ENCODE data around the gene SFXN5. TPM values are rescaled to one million over a fixed set of nuclear protein-coding genes. Genes with fewer than 3 reads are reported as not detected.

The SFXN5 gene
- total RNA-seq, 1 donor from 2014 or later: 9.8 TPM

GRCh38 chr2:72932805-72933204 lies 138.7 kb downstream of the SFXN5 start:
- TF ChIP-seq CTCF (IDR thresholded peaks at IDR 0.05): no peak
- TF ChIP-seq POLR2AphosphoS5 (IDR thresholded peaks at IDR 0.05; ENCODE audit: insufficient read depth in 1 of 2, low read depth in 1 of 2): no peak
- Histone ChIP-seq H3K27ac (no peak overlapping the region), H3K4me3 (no peak overlapping the region), H3K9me3 (no peaks in the 10 kb centered on the region), H3K4me1 (peaks cover 10% of the 10 kb centered on the region), H3K36me3 (no peaks in the 10 kb centered on the region), H3K27me3 (no peaks in the 10 kb centered on the region)
- intact Hi-C loops (cut with DNase I): no loop called here
- no peak for DNase-seq (ENCODE audit: extremely low spot score in 2 of 2)

DNA sequence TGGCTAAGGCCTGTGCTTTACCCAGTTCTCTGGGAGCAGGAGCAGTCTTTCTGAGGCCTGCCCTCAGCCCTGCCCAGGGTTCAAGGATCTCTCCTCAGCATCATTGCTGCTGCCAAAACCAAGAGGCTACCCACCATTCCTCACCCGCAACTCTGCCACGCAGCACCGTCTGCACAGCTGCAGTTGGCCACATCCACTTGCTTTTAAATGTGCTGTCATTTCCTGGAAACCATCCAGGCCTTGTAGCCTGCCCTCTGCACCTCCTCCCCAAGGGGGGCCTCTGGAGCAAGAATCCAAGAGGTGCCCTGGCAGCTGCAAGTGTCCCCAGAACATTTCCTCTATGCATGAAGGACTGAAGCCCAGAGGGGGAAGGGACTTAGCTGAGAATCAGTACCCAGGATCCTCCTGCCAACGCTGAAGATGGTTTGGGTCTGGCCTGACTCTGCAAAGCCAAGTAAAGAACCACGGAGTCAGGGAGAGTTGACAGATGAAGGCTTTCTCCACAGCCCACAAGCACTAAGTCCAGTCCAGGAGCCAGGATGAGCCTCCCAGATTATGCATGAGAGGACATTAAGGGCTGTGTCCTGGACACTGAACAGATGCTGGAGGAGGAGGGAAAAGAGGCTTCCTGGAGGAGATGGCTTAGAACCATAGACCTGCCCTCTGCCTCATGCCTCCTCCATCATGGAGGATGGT lies 139.3 kb downstream of the SFXN5 start:
- H3K4me1 ChIP-seq: peaks cover 8% of the 10 kb centered on the region
- no peak overlapping the region for H3K4me3 ChIP-seq
- no peaks in the 10 kb centered on the region for H3K27me3 ChIP-seq
- intact Hi-C loops (cut with DNase I): no loop called here
- TF ChIP-seq POLR2A (IDR thresholded peaks at IDR 0.05) (no peak), POLR2AphosphoS5 (IDR thresholded peaks at IDR 0.05; ENCODE audit: insufficient read depth in 1 of 2, low read depth in 1 of 2) (no peak), CTCF (IDR thresholded peaks at IDR 0.05) (no peak)
- no peak overlapping the region for H3K27ac ChIP-seq
- no peak for DNase-seq (ENCODE audit: extremely low spot score in 2 of 2)
- no peaks in the 10 kb centered on the region for H3K36me3 ChIP-seq
- H3K9me3 ChIP-seq: no peaks in the 10 kb centered on the region

DNA sequence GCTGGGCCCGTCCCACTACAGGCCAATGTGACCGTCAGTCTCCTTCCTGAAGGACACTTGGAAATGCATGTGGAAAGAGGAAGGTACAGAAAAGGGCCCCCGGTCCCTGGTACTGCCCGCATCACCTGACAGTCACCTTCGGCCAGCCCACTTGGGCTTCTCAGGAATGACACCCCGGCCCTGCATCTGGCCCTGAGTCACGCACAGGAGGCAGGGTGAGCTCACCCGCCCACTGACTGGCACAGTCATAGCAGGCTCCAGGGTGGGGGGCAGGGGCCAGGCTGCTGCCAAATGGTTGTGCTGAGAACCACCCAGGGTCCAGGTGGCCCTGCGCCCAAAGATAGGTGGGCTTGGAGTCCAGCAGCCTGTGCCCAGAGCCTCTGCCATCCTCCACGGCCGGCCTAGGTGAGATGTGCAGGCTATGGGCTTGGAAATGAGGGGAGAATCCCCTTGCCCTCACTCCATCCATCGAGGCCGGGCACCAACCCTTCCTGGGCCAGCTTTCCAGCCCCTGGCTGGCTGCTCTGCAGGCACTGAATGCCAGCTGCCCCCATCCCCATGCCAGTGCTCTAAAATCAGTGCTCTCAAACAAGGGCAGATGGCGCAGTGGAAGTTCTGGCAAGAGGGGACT lies 140.1 kb downstream of the SFXN5 start:
- no peak overlapping the region for H3K4me3 ChIP-seq
- H3K9me3 ChIP-seq: no peaks in the 10 kb centered on the region
- intact Hi-C loops (cut with DNase I): no loop called here
- no peaks in the 10 kb centered on the region for H3K4me1 ChIP-seq
- TF ChIP-seq POLR2AphosphoS5 (IDR thresholded peaks at IDR 0.05; ENCODE audit: insufficient read depth in 1 of 2, low read depth in 1 of 2) (no peak), CTCF (IDR thresholded peaks at IDR 0.05) (no peak), POLR2A (IDR thresholded peaks at IDR 0.05) (no peak)
- H3K27ac ChIP-seq: no peak overlapping the region
- DNase-seq (ENCODE audit: extremely low spot score in 2 of 2): no peak
- no peaks in the 10 kb centered on the region for H3K36me3 ChIP-seq
- H3K27me3 ChIP-seq: no peaks in the 10 kb centered on the region

- intact Hi-C loops (cut with DNase I): no loop called here
- peaks cover 15% of the 10 kb centered on the region for H3K4me1 ChIP-seq
- H3K27ac ChIP-seq: no peak overlapping the region
- H3K27me3 ChIP-seq: peaks cover 12% of the 10 kb centered on the region
- no peaks in the 10 kb centered on the region for H3K9me3 ChIP-seq
- no peak overlapping the region for H3K4me3 ChIP-seq
- TF ChIP-seq POLR2A (IDR thresholded peaks at IDR 0.05): no peak
- no peak for TF ChIP-seq POLR2AphosphoS5 (IDR thresholded peaks at IDR 0.05; ENCODE audit: insufficient read depth in 1 of 2, low read depth in 1 of 2)
- TF ChIP-seq CTCF (IDR thresholded peaks at IDR 0.05): no peak
- H3K36me3 ChIP-seq: no peaks in the 10 kb centered on the region
- no peak for DNase-seq (ENCODE audit: extremely low spot score in 2 of 2)
Observed at GRCh38 chr2:72929010-72929409, 142.5 kb downstream of the SFXN5 start.

All from vagina (tissue), 2 donors.